Measurements from ENCODE around the gene EHMT2.

DNA sequence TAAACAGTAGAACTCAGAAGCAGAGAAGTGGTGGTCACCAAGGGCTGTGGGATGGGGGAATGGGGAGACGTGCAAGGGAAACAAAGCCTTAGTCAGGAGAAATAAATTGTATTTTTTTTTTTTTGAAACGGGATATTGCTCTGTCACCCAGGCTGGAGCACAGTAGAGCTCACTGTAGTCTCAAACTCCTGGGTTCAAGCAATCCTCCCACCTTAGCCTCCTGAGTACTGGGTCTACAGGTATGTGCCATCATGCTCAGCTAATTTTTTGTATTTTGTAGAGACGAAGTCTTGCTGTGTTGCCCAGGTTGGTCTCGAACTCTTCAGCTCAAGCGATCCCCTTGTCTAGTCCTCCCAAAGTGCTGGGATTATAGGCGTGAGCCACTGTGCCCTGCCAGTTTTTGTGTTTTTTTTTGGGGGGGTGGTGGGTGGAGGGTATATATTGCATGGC, 66.6 kb downstream of the EHMT2 start:
- no peak for TF ChIP-seq RAD21 (IDR thresholded peaks at IDR 0.05; ENCODE audit: low read length)
- TF ChIP-seq CEBPB (IDR thresholded peaks at IDR 0.05; ENCODE audit: low read depth, low read length): no peak
- TF ChIP-seq, protein P1, sequence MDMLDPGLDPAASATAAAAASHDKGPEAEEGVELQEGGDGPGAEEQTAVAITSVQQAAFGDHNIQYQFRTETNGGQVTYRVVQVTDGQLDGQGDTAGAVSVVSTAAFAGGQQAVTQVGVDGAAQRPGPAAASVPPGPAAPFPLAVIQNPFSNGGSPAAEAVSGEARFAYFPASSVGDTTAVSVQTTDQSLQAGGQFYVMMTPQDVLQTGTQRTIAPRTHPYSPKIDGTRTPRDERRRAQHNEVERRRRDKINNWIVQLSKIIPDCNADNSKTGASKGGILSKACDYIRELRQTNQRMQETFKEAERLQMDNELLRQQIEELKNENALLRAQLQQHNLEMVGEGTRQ (IDR thresholded peaks at IDR 0.05; ENCODE audit: low read depth, low read length): no peak
- TF ChIP-seq, protein P2, sequence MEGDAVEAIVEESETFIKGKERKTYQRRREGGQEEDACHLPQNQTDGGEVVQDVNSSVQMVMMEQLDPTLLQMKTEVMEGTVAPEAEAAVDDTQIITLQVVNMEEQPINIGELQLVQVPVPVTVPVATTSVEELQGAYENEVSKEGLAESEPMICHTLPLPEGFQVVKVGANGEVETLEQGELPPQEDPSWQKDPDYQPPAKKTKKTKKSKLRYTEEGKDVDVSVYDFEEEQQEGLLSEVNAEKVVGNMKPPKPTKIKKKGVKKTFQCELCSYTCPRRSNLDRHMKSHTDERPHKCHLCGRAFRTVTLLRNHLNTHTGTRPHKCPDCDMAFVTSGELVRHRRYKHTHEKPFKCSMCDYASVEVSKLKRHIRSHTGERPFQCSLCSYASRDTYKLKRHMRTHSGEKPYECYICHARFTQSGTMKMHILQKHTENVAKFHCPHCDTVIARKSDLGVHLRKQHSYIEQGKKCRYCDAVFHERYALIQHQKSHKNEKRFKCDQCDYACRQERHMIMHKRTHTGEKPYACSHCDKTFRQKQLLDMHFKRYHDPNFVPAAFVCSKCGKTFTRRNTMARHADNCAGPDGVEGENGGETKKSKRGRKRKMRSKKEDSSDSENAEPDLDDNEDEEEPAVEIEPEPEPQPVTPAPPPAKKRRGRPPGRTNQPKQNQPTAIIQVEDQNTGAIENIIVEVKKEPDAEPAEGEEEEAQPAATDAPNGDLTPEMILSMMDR (conservative IDR thresholded peaks at IDR 0.05; ENCODE audit: low read depth, low read length): no peak
- TF ChIP-seq CHD1 (IDR thresholded peaks at IDR 0.05; ENCODE audit: low read depth, low read length): no peak
- TF ChIP-seq MAZ (IDR thresholded peaks at IDR 0.05; ENCODE audit: borderline replicate concordance, low read depth, low read length): no peak
- TF ChIP-seq POLR2A (IDR thresholded peaks at IDR 0.05; ENCODE audit: low read depth, low read length): no peak
- no peak for TF ChIP-seq MXI1 (IDR thresholded peaks at IDR 0.05; ENCODE audit: borderline replicate concordance, low read depth, low read length)
- TF ChIP-seq RCOR1 (IDR thresholded peaks at IDR 0.05; ENCODE audit: insufficient replicate concordance, low read length): no peak
- no peak for TF ChIP-seq SMC3 (IDR thresholded peaks at IDR 0.05; ENCODE audit: low read depth, low read length)
- no peak for TF ChIP-seq BHLHE40 (IDR thresholded peaks at IDR 0.05; ENCODE audit: low read depth, low read length)
- no peak for TF ChIP-seq RFX5 (IDR thresholded peaks at IDR 0.05; ENCODE audit: low read depth, low read length)
- TF ChIP-seq, protein P3, sequence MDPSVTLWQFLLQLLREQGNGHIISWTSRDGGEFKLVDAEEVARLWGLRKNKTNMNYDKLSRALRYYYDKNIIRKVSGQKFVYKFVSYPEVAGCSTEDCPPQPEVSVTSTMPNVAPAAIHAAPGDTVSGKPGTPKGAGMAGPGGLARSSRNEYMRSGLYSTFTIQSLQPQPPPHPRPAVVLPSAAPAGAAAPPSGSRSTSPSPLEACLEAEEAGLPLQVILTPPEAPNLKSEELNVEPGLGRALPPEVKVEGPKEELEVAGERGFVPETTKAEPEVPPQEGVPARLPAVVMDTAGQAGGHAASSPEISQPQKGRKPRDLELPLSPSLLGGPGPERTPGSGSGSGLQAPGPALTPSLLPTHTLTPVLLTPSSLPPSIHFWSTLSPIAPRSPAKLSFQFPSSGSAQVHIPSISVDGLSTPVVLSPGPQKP (IDR thresholded peaks at IDR 0.05; ENCODE audit: borderline replicate concordance, low read depth, low read length): no peak
- TF ChIP-seq MAFK (IDR thresholded peaks at IDR 0.05; ENCODE audit: low read depth, low read length): no peak
